CD4-positive, alpha-beta T cell treated with Interleukin-21 for 1 hour (primary cell): ENCODE measurements around the gene COASY.
"Not testable (repeated sequence)": the region's sequence is repeated elsewhere in the genome, so short reads cannot be mapped to it uniquely, and the experiment has no call there.

Experiments
- DNase-seq: peaks from one replicate; pipeline ENCODE4 v3.0.0-alpha.2; 2020

COASY gene

DNA sequence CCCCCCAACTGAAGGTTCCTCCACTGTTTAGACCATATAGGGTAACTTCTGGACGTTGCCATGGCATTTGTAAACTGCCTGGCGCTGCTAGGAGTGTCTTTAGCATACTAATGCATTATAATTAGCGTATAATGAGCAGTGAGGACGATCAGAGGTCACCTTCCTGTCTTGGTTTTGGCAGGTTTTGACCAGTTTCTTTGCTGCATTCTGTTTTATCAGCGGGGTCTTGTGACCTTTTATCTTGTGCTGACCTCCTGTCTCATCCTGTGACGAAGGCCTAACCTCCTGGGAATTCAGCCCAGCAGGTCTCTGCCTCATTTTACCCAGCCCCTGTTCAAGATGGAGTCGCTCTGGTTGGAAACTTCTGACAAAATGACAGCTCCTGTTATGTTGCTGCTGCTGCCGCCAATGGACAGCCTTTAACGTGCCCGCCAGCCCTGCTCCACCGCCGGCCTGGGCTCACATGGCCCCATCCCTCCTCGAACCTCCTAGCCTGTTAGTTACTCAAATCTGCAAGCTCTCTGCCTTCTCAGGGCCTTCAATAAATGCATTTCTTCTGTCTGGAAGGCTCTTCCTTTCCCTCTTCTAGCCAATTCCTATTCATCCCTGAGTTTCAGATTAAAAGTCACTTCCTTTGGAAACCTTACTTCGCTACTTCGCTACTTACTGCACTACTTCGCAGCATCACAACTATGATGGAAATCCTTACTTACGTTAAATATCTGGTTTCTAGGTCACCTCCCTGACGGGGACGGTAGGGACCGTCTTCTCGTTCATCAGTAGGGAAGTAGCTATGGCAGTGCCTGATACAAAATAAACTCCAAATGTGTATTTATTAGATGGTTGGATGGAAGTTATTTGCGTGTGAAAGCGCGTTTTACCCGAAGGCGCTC, 26.5 kb upstream of the COASY start:
- DNase-seq: no peak

DNA sequence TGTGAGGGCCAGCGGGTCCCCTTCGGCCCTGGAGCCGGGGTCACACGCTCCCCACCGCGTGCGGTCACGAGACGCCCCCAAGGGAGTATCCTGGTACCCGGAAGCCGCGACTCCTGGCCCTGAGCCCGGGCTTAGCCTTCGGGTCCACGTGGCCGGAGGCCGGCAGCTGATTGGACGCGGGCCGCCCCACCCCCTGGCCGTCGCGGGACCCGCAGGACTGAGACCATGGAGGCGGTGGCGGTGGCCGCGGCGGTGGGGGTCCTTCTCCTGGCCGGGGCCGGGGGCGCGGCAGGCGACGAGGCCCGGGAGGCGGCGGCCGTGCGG, 25.9 kb upstream of the COASY start, which contains the start of gene NAGLU:
Gene NAGLU, plus strand, starts transcription at position 194 of the 324 bp plus-strand sequence. Its CDS starts 32 bp downstream, at position 226.
- peak; percentile 80 for DNase-seq

DNA sequence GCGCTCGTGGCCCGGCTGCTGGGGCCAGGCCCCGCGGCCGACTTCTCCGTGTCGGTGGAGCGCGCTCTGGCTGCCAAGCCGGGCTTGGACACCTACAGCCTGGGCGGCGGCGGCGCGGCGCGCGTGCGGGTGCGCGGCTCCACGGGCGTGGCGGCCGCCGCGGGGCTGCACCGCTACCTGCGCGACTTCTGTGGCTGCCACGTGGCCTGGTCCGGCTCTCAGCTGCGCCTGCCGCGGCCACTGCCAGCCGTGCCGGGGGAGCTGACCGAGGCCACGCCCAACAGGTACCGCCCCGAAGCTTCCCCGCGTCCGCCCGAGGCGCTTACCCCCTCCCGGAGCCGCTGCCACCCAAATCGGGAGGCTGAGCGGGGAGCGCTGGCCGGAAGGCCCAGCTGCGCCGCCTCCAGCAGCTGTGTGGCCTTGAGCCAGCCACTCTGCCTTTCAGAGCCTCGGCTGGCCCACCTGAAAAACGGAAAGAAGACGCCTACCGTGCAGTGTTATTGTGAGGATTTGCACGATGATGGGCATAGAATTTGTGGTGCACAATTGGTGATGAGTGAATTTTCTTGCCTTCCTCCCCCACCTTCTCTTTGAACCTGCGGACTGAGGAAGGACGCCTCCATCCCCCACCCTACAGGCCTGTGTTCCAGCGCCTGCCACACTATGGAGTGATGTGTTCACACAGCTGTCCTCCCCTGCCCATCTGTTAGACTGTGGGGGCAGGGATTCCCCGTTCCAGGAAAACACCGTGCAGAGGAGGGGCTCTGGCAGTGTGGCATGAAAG, 25.4 kb upstream of the COASY start:
- DNase-seq: peak; percentile 72

DNA sequence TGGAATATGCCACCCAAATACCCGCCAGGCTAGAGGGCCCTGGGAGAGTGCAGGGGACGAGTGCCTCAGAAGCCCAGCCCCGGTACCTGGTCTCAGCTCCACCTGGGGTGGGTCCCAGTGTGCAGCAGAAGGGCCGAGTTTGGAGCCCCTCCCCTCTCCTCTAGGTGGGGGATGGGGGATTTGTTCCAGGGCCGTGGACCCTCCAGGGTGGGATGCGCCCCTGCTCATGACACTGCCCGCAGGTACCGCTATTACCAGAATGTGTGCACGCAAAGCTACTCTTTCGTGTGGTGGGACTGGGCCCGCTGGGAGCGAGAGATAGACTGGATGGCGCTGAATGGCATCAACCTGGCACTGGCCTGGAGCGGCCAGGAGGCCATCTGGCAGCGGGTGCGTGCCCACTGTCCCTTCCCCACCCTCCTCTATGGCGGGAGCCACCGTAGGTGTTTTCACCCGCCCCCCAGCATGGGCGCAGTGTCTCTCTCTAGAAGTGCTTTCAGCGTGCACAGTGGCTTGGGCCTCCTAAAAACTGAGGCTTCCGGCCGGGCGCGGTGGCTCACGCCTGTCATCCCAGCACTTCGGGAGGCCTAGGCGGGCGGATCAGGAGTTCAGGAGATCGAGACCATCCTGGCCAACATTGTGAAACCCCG, 24.7 kb upstream of the COASY start:
- no peak for DNase-seq

DNA sequence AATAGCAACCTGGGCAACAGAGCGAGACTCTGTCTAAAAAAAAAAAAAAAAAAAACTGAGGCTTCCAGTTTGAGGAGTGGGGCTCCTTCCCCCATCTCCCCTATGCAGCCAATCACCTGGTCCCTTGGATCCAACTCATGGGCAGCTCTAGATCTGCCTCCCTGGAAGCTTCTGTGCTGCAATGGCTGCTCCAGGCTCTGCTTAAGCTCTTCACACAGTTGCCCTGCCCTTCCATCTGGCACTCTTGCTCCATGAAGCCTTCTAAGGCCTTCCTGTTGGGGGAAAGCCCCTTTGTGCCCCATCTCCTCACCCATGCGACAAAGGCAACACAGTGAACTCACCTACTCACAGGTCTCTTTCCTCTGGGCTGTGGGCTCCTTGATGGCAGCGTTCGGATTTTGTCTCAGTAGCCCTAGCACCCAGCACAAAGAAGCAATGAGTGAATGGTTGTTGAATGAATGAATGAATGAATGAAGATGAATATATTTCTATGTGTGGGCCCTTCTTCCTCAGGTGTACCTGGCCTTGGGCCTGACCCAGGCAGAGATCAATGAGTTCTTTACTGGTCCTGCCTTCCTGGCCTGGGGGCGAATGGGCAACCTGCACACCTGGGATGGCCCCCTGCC, 24.0 kb upstream of the COASY start:
- no peak for DNase-seq

DNA sequence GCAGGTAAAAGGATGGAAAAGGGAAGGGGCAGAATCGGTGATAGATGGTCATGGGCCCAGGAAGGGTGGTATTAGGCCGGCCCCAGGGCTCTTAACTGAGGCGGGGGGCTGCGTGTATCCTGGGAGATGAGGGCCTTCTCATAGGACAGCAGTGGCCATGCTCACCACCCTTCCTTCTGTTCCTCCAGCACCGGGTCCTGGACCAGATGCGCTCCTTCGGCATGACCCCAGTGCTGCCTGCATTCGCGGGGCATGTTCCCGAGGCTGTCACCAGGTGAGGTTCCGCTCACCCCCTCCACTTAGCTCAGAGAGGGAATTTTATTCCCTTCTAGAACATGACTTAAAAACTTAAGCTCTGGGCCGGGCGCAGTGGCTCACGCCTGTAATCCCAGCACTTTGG, 23.5 kb upstream of the COASY start:
- no peak for DNase-seq

DNA sequence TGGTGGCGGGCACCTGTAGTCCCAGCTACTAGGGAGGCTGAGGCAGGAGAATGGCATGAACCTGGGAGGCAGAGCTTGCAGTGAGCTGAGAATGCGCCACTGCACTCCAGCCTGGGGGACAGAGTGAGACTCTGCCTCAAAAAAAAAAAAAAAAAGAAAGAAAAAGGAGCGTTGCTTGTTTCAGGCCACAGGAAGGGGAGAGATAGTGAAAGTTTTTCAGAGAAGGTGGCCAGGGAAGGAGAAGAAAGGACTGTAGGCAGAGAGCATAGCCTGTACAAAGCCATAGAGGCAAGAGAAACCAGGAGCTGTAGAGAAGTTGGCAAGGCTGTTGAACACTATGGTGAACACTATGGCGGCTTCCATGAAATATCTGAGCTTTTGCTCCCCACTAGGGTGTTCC, 21.4 kb upstream of the COASY start:
- DNase-seq: not testable (repeated sequence)

DNA sequence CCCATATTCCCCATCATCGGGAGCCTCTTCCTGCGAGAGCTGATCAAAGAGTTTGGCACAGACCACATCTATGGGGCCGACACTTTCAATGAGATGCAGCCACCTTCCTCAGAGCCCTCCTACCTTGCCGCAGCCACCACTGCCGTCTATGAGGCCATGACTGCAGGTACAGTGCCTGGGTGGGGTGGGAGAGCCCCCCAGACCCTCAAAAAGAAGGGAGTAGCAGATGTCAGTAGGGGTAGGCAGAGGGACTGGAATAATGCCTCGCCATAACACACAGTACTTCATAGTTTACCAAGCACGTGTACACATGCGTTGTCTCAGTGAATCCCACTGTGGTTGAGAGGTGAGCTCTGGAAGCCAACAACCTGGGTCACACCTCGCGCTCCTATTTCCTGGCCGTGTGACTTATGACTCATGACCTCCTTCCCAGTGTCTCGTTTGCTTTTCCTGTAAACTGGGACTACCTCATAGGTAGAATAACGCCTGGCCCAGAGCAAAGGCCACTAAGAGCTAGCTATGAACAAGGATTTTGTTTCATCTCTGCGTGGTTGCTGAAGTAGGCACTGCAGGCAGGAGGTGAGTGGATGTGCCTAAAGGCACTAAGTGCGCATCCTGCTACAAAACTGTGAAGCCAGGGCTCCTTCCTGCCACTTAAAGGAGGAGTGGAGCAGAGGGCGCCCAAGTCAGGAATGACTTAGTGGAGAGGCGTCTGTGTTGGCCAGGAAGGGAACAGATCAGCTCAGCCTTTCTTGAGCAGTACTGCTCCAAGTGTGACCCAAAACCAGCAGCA, 20.7 kb upstream of the COASY start:
- no peak for DNase-seq

DNA sequence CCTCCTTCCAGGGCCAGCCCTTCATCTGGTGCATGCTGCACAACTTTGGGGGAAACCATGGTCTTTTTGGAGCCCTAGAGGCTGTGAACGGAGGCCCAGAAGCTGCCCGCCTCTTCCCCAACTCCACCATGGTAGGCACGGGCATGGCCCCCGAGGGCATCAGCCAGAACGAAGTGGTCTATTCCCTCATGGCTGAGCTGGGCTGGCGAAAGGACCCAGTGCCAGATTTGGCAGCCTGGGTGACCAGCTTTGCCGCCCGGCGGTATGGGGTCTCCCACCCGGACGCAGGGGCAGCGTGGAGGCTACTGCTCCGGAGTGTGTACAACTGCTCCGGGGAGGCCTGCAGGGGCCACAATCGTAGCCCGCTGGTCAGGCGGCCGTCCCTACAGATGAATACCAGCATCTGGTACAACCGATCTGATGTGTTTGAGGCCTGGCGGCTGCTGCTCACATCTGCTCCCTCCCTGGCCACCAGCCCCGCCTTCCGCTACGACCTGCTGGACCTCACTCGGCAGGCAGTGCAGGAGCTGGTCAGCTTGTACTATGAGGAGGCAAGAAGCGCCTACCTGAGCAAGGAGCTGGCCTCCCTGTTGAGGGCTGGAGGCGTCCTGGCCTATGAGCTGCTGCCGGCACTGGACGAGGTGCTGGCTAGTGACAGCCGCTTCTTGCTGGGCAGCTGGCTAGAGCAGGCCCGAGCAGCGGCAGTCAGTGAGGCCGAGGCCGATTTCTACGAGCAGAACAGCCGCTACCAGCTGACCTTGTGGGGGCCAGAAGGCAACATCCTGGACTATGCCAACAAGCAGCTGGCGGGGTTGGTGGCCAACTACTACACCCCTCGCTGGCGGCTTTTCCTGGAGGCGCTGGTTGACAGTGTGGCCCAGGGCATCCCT, 18.5 kb upstream of the COASY start:
- no peak for DNase-seq

DNA sequence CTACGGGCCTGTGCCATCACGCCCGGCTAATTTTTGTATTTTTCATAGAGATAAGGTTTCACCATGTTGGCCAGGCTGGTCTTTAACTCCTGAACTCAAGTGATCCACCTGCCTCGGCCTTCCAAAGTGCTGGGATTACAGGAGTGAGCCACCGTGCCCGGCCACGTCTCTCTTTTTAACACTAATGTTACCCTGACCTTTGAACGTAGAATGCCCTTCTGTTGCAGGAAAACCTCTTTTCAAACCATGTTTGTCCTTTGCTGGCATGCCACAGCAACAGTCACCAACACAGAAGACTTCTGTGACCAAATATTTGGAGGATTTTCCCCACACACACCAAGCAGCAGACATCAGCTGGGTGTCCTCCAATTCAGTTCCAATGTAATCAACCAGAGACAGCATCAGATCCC, 17.1 kb upstream of the COASY start:
- DNase-seq: no peak

DNA sequence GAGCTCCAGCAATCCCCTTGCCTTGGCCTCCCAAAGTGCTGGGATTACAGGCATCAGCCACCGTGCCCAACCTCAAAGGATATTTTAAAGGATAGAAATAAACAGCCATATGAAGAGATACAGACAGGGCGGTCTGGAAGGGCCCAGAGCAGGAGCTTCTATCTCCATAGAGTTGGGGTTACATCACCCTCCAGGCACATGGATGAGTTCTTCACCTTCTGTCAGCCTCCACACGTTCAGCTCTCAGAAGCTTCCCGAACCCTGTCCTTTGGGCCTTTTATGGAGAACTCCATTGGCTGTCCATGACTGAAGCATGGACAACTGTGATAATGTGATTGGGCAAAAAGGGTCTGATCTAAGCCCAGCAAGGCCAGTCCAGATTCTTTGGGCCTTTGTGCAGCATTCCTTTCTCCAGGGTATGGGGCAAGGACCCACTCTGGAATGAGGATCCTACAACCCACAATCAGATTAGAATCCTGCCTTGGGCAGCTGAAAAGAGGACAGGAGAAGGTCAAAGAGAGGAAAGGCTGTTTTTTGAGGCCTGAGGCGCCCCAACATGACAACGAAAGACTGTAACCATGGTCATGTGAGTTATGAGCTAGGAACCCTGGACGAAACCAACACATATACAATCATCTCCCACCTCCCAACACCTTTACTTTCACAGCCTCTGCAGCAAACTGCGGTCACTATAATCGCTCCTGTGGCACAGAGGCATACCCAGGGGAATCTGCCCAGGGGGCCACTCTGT, 16.0 kb upstream of the COASY start:
- not testable (repeated sequence) for DNase-seq

DNA sequence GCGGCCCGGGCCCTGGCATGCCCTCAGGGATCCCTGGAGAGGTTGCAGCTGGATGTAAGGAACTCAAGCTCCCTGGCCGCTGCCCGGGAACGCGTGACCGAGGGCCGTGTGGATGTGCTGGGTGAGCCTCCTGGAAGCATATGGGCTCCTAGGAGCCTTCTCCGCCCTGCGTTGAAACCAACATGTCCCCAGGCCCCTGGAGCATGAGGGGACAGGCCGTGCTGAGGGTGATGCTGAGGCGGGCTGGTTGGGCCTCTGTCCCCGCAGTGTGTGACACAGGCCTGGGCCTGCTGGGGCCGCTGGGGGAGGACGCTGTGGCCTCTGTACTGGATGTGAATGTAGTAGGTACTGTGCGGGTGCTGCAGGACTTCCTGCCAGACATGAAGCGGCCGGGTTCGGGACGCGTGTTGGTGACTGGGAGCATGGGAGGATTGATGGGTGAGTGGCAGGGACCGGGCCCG, 14.9 kb upstream of the COASY start:
- DNase-seq: no peak

DNA sequence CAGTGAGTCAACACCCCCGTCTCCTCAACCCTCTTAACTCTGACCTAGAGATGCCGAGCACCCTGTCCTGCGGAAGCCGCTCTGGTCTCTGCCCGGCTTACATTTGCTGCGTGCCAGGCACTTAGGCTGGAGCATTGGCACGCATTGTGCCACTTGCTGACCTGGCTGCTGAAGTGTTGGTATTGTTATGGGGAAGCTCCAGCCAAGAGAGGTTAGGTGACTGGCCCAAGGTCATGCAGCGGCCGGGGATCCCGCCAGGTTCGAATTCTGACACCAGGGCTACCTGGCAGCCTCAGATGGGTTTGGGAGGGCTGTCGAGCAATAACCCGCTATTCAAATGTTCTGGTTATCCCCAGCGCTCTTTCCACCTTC, 14.3 kb upstream of the COASY start:
- DNase-seq: no peak

DNA sequence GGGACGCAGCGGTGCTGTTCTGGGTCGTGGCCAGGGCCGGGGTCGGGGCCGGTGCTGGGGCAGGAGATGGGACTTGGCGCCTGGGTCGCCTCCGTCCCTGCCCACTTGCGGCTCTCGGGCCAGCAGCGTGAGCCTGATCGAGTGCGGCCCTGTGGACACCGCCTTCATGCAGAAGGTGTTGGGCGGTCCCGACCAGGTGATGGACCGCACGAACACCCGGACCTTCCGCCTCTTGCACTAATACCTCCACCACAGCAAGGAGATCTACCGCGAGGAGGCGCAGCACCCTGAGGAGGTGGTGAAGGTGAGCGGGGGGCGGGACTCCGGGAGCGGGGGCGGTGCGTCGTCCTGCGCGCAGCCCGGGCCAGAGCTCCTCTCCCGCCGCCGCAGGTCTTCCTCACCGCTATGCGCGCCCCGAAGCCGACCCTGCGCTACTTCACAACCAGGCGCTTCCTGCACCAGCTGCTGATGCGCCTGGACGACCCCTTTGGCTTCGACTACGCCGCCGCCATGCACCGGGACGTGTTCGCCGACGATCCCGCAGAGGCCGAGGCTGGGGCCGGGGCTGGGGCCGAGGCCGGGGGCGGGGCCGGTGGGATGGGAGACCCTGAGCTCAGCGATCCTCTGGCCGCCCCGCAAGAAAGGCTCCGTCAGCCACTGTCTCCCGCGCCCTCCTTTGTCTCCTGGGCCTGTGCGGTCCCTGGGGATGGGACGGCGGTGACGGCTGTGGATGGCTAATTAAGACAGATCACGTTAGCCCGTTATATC, 13.7 kb upstream of the COASY start:
- peak; percentile 80 for DNase-seq

DNA sequence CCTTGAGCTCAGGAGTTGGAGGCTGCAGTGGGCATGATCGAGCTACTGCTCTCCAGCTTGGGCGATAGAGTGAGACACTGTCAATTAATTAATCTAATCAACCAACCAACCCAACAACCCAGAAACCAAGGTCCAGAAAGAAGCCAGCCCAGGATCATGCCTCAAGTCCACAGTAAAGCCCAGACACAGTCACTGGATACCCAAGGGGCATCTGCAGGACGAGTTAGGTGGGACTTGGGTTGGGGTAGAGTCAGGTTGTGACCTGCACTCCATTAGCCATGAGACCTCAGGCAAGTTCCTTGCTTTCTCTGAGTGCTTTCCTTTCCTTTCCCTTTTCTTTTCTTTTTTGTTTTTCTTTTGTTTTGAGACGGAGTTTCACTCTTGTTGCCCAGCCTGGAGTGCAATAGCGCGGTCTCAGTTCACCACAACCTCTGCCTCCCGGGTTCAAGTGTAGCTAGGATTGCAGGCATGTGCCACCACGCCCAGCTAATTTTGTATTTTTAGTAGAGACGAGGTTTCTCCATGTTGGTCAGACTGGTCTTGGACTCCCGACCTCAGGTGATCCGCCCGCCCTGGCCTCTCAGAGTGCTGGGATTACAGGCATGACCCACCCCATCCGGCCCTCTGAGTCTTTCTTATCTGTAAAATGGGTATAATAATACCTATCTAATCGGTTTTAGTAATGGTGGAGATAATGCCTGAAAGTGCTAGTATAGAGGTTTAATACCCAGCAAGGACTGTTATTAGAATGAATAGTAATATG, 12.8 kb upstream of the COASY start:
- DNase-seq: no peak

DNA sequence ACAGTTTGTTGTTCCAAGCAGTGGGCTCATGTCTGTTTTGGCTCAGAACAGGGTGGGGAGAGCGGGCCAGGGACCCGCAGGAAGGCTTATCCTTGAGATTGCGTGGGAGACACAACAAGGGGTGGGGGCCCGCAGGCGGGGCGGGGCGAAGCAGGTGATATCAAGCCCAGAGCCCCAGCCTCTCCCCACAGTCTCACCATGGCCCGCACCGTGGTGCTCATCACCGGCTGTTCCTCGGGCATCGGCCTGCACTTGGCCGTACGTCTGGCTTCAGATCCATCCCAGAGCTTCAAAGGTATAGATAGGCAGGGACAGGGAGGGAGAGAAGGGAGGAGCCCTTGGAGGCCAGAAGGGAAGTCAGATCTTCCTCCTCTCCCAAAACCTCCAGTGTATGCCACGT, 9.2 kb upstream of the COASY start, which contains the start of gene HSD17B1:
Gene HSD17B1, plus strand, starts transcription at position 188 of the 400 bp plus-strand sequence. Its CDS starts 11 bp downstream, at position 199.
- not testable (repeated sequence) for DNase-seq

DNA sequence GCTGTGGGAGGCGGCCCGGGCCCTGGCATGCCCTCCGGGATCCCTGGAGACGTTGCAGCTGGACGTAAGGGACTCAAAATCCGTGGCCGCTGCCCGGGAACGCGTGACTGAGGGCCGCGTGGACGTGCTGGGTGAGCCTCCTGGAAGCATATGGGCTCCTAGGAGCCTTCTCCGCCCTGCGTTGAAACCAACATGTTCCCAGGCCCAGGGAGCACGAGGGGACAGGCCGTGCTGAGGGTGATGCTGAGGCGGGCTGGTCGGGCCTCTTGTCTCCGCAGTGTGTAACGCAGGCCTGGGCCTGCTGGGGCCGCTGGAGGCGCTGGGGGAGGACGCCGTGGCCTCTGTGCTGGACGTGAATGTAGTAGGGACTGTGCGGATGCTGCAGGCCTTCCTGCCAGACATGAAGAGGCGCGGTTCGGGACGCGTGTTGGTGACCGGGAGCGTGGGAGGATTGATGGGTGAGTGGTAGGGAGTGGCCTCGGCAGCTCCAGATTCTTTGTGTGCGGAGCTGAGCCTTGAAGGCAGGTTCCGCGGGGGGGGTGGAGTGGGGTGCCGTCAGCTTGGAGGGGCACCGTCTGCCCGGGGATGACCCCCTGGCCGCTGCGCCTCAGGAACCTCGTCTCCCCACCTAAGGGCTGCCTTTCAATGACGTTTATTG, 8.7 kb upstream of the COASY start:
- DNase-seq: no peak

DNA sequence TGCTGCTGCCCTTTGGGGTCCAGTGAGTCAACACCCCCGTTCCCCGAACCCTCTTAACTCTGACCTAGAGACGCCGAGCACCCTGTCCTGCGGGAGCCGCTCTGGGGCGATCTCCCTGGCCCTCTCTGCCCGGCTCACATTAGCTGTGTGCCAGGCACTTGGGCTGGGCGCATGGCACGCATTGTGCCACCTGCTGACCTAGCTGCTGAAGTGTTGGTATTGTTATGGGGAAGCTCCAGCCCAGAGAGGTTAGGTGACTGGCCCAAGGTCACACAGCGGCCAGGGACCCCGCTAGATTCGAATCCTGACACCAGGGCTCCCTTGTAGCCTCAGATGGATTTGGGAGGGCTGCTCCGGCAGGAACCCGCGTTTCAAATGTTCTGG, 8.1 kb upstream of the COASY start:
- no peak for DNase-seq
